ENCODE measurements around the gene GLYATL3.

Gene GLYATL3

GRCh38 chr6:49499623-49500022 is at the start of gene GLYATL3:
GLYATL3 (plus strand) TSS chr6:49499923; CDS start chr6:49511991, 12,068 bp downstream.
- no peak for TF ChIP-seq CTCF (IDR thresholded peaks at IDR 0.05; ENCODE audit: low read depth, low read length)
- H3K4me3 ChIP-seq (ENCODE audit: low read depth, low read length): no peak within 1 kb of the TSS

GRCh38 chr6:49453221-49453620 is 46.5 kb upstream of the GLYATL3 start:
- peak; percentile 19; the same call in 1 of the 2 replicates for TF ChIP-seq CTCF (IDR thresholded peaks at IDR 0.05; ENCODE audit: low read depth, low read length)

GRCh38 chr6:49454787-49455709 is 44.7 kb upstream of the GLYATL3 start:
- H3K4me3 ChIP-seq (ENCODE audit: low read depth, low read length): no peak overlapping the region
- no peak for TF ChIP-seq CTCF (IDR thresholded peaks at IDR 0.05; ENCODE audit: low read depth, low read length)

More at GRCh38 chr6:49453221-49453620, 46.5 kb upstream of the GLYATL3 start:
- H3K4me3 ChIP-seq (ENCODE audit: low read depth, low read length): no peak overlapping the region

GRCh38 chr6:49457771-49458170 is 42.0 kb upstream of the GLYATL3 start:
- H3K4me3 ChIP-seq (ENCODE audit: low read depth, low read length): no peak overlapping the region
- no peak for TF ChIP-seq CTCF (IDR thresholded peaks at IDR 0.05; ENCODE audit: low read depth, low read length)

GRCh38 chr6:49462071-49462470 is 37.7 kb upstream of the GLYATL3 start:
- no peak for TF ChIP-seq CTCF (IDR thresholded peaks at IDR 0.05; ENCODE audit: low read depth, low read length)
- peak overlapping the region; percentile 99 for H3K4me3 ChIP-seq (ENCODE audit: low read depth, low read length)

- H3K4me3 ChIP-seq (ENCODE audit: low read depth, low read length): peak overlapping the region; percentile 99
- no peak for TF ChIP-seq CTCF (IDR thresholded peaks at IDR 0.05; ENCODE audit: low read depth, low read length)
These were observed 37.2 kb upstream of the GLYATL3 start for GRCh38 chr6:49462599-49462926.

- TF ChIP-seq CTCF (IDR thresholded peaks at IDR 0.05; ENCODE audit: low read depth, low read length): no peak
- H3K4me3 ChIP-seq (ENCODE audit: low read depth, low read length): peak within 1 kb of the TSS; percentile 99
These were observed 36.7 kb upstream of the GLYATL3 start, which contains the start of the genes CENPQ and MMUT for GRCh38 chr6:49462927-49463611. CENPQ (plus strand) TSS chr6:49463370; CDS start chr6:49470177, 6,807 bp downstream. MMUT (minus strand) TSS chr6:49463253; CDS start chr6:49459466, 3,787 bp downstream.

All from WI38 (cell line).